ENCODE data around the gene GLT6D1. TPM values are rescaled to one million over a fixed set of nuclear protein-coding genes. Genes with fewer than 3 reads are reported as not detected.

Gene GLT6D1
- polyA plus RNA-seq, 6 donors from 2014 or later = not detected

GRCh38 chr9:135605238-135605781, 34.0 kb downstream of the GLT6D1 start:
- DNase-seq (no peak), ATAC-seq (ENCODE audit: low read depth in 2 of 2) (no peak)
- Mint-ChIP-seq H3K36me3 (no peaks in the 10 kb centered on the region), H3K4me3 (no peak overlapping the region), H3K27ac (no peak overlapping the region), H3K27me3 (peaks cover 0 to 20% (median 14%) of the 10 kb centered on the region in 3 donors), H3K4me1 (peaks cover 0 to 5% (median 0%) of the 10 kb centered on the region in 3 donors), H3K9me3 (peaks cover 0 to 4% (median 0%) of the 10 kb centered on the region in 7 donors)

DNA sequence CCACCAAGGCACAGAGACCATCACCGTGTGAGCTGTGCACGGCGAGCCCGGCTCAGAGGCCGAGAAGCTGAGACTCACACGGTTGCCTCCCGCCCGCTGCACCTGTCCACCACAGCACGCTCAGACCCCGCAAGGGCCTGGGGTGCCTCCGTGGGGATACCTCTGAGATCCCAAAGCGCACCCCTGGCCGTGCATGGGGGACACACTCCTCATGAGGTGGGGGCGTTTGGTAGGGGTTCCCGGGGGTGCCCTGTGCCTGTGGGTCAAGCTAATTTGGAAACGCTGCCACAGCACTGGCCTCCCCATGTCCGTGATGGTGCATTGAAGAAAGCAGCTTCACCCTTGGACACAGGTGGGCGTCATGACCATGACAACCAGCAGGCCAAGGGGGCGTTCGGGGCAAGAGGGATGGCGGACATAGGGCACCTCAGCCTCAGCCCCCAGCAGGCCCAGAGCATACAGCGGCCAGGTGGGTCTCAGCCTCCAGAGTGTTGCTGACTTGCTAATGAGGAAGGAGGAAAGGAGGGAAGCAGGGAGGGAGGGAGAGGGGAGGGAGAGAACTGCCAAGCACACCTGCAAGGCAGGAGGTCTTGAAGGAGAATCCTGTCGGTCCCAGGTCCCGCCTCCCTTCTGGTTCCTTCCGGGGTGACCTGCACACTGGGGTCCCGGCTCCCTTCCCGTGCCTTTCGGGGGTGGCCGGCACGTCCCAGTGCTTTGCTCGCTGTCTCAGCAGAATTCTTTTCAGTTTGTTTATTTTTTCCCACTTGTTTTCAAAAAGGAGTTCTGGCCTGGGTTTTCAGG, 34.7 kb downstream of the GLT6D1 start:
- Mint-ChIP-seq H3K27me3 (peaks cover under 1 to 19% (median 8%) of the 10 kb centered on the region in 3 donors), H3K4me1 (peaks cover 0 to 5% (median 0%) of the 10 kb centered on the region in 3 donors), H3K9me3 (peaks cover 0 to 2% (median 0%) of the 10 kb centered on the region in 7 donors), H3K36me3 (no peaks in the 10 kb centered on the region), H3K27ac (no peak overlapping the region), H3K4me3 (peak overlapping the region in 1 of 8 donors; percentile 12)
- no peak for ATAC-seq (ENCODE audit: low read depth in 2 of 2)
- DNase-seq = no peak

GRCh38 chr9:135602789-135603481, 36.4 kb downstream of the GLT6D1 start:
- peaks cover 0 to 5% (median 0%) of the 10 kb centered on the region in 3 donors for H3K4me1 Mint-ChIP-seq
- peaks cover 4 to 31% (median 19%) of the 10 kb centered on the region in 3 donors for H3K27me3 Mint-ChIP-seq
- peaks cover 0 to 2% (median 0%) of the 10 kb centered on the region in 7 donors for H3K9me3 Mint-ChIP-seq
- no peaks in the 10 kb centered on the region for H3K36me3 Mint-ChIP-seq
- H3K4me3 Mint-ChIP-seq = no peak overlapping the region
- H3K27ac Mint-ChIP-seq = no peak overlapping the region
- DNase-seq (peak; percentile 23), ATAC-seq (ENCODE audit: low read depth in 2 of 2) (peak in 1 of 2 donors; percentile 27)

DNA sequence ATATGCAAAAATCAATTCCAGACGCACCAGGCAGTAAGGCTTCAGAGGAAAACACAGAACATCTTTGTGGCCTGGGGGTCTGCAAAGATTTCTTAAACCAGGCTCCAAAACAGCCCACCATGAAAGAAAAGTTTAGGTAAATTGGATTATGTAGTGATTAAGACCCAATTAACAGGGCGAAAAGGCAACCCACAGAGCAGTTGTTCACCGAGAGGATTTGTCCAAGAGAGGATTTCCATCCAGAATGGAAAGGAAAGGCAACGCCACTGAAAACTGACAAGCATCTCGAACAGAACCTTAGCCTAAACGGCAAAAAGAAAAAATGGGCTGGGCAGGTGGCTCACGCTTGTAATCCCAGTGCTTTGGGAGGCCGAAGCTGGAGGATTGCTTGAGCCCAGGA, 37.4 kb downstream of the GLT6D1 start:
- Mint-ChIP-seq H3K9me3 (peaks cover 0 to 2% (median 0%) of the 10 kb centered on the region in 7 donors), H3K27me3 (peaks cover 6 to 33% (median 24%) of the 10 kb centered on the region in 3 donors), H3K4me3 (no peak overlapping the region), H3K36me3 (no peaks in the 10 kb centered on the region), H3K4me1 (peaks cover 0 to 5% (median 0%) of the 10 kb centered on the region in 3 donors), H3K27ac (no peak overlapping the region)
- ATAC-seq (ENCODE audit: low read depth in 2 of 2) (no peak), DNase-seq (no peak)

DNA sequence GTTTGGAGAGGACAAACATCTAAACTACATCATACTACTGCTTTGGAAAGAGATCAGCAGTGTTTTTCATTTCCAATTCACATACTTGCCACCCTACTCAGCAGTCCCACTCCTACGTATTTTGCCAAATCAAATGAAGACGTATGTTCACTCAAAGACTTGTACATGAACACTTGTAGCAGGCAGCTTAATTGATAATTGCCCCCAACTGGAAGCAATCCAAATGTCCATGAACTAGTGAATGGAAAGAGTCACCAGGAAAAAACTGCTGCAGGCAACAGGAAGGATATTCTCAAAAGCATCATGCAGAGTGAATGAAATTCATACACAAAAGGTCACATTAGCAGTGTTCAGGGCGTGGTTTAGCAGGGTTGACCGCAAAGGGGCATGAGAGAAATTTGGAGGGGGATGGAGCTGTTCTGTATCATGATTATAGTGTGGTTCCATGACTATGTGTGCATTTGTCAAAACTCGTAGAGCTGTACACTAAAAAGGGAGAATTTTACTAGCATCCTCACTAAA, 39.0 kb downstream of the GLT6D1 start:
- DNase-seq (no peak), ATAC-seq (ENCODE audit: low read depth in 2 of 2) (no peak)
- Mint-ChIP-seq H3K27me3 (peaks cover 12 to 43% (median 36%) of the 10 kb centered on the region in 3 donors), H3K4me1 (peaks cover 0 to 5% (median 0%) of the 10 kb centered on the region in 3 donors), H3K36me3 (no peaks in the 10 kb centered on the region), H3K9me3 (peaks cover 0 to 10% (median 4%) of the 10 kb centered on the region in 7 donors), H3K4me3 (no peak overlapping the region), H3K27ac (peak overlapping the region in 1 of 6 donors; percentile 5)

DNA sequence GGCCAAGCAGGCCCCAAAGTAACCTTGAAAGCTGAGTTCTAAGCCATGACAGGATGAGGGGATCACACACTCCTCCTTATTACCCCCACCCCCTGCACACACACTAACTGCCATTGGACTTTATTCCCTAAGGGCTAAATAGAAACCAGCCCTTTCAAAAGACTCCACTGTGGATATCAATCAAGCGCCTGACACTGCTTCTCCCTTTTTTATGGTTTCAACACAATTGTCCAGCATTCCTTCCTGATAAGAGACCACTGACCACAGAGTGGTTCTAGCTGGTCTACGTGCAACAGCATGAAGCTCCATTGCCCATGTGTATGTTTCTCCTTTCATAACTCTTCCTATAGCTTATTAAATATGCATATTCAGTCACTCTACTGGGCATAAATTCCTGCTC, 43.1 kb downstream of the GLT6D1 start:
- Mint-ChIP-seq H3K27ac (no peak overlapping the region), H3K4me1 (no peaks in the 10 kb centered on the region), H3K4me3 (no peak overlapping the region), H3K36me3 (peaks cover 0 to 5% of the 10 kb centered on the region in 2 donors), H3K9me3 (peaks cover 0 to 22% (median 6%) of the 10 kb centered on the region in 7 donors), H3K27me3 (peaks cover 27 to 38% (median 29%) of the 10 kb centered on the region in 3 donors)
- ATAC-seq (ENCODE audit: low read depth in 2 of 2) (no peak), DNase-seq (no peak)

GRCh38 chr9:135592625-135593024, 46.7 kb downstream of the GLT6D1 start:
- no peak for ATAC-seq (ENCODE audit: low read depth in 2 of 2)
- no peak for DNase-seq
- peaks cover 0 to 3% (median 0%) of the 10 kb centered on the region in 3 donors for H3K4me1 Mint-ChIP-seq
- no peak overlapping the region for H3K27ac Mint-ChIP-seq
- peaks cover 0 to 22% (median 6%) of the 10 kb centered on the region in 7 donors for H3K9me3 Mint-ChIP-seq
- no peak overlapping the region for H3K4me3 Mint-ChIP-seq
- peaks cover 23 to 25% (median 25%) of the 10 kb centered on the region in 3 donors for H3K27me3 Mint-ChIP-seq
- H3K36me3 Mint-ChIP-seq = peaks cover 0 to 5% of the 10 kb centered on the region in 2 donors

DNA sequence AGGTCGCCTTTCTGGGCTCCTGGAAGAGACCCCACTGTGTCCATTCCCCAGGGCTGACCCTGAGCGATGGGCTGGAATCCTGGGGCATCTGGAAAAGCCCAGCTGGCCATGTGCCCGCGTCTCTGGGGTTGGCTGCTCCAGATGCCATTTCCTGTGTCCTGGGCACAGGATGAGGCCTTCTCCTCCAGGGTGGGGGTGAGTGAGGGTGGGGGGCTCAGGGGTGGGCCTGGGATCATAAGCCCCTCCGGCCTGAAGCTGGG, 47.1 kb downstream of the GLT6D1 start:
- Mint-ChIP-seq H3K4me3 (no peak overlapping the region), H3K27me3 (peaks cover 23 to 25% (median 25%) of the 10 kb centered on the region in 3 donors), H3K27ac (no peak overlapping the region), H3K9me3 (peaks cover 0 to 22% (median 6%) of the 10 kb centered on the region in 7 donors), H3K4me1 (peaks cover 0 to 3% (median 0%) of the 10 kb centered on the region in 3 donors), H3K36me3 (peaks cover 0 to 5% of the 10 kb centered on the region in 2 donors)
- ATAC-seq (ENCODE audit: low read depth in 2 of 2) = no peak
- no peak for DNase-seq

- Mint-ChIP-seq H3K36me3 (peaks cover 0 to 5% of the 10 kb centered on the region in 2 donors), H3K9me3 (peaks cover 0 to 22% (median 6%) of the 10 kb centered on the region in 7 donors), H3K4me3 (no peak overlapping the region), H3K27me3 (peaks cover 19 to 25% (median 24%) of the 10 kb centered on the region in 3 donors), H3K27ac (no peak overlapping the region), H3K4me1 (peaks cover 0 to 3% (median 0%) of the 10 kb centered on the region in 3 donors)
- ATAC-seq (ENCODE audit: low read depth in 2 of 2) (no peak), DNase-seq (no peak)
Observed at GRCh38 chr9:135591506-135592330, 47.6 kb downstream of the GLT6D1 start.

DNA sequence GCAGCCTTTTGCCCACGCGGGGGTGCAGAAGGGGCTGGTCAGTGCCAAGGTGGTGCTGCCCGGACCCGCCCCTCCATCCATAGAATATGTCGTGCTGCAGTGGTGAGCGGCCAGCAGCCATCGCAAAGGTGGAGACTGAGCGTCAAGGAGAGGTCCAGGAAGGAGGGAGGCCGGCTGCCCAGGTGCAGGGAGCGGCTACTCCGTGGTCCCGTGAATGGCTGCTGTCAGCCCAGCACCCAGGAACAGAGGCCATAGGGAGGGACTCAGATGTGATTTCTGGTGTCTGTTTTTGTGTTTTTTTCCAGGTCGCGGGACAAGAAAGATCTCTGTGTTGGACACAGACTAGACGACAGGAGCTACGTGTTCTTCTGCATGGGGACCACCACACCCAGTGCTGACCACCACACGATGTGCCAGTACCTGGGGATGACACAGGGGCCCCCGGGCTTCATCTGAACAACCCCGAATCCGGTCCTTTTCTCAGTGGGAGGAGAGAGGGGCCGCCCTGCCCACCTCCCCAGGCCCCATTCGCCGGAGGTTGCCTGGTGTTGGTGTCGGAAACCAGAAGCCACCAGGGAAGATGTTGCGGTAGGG, 48.8 kb downstream of the GLT6D1 start:
- H3K27me3 Mint-ChIP-seq = peaks cover 16 to 20% (median 18%) of the 10 kb centered on the region in 3 donors
- peaks cover 0 to 5% of the 10 kb centered on the region in 2 donors for H3K36me3 Mint-ChIP-seq
- DNase-seq (no peak), ATAC-seq (ENCODE audit: low read depth in 2 of 2) (no peak)
- peaks cover 0 to 3% (median 0%) of the 10 kb centered on the region in 3 donors for H3K4me1 Mint-ChIP-seq
- peaks cover 0 to 19% (median 5%) of the 10 kb centered on the region in 7 donors for H3K9me3 Mint-ChIP-seq
- H3K4me3 Mint-ChIP-seq = no peak overlapping the region
- H3K27ac Mint-ChIP-seq = no peak overlapping the region

DNA sequence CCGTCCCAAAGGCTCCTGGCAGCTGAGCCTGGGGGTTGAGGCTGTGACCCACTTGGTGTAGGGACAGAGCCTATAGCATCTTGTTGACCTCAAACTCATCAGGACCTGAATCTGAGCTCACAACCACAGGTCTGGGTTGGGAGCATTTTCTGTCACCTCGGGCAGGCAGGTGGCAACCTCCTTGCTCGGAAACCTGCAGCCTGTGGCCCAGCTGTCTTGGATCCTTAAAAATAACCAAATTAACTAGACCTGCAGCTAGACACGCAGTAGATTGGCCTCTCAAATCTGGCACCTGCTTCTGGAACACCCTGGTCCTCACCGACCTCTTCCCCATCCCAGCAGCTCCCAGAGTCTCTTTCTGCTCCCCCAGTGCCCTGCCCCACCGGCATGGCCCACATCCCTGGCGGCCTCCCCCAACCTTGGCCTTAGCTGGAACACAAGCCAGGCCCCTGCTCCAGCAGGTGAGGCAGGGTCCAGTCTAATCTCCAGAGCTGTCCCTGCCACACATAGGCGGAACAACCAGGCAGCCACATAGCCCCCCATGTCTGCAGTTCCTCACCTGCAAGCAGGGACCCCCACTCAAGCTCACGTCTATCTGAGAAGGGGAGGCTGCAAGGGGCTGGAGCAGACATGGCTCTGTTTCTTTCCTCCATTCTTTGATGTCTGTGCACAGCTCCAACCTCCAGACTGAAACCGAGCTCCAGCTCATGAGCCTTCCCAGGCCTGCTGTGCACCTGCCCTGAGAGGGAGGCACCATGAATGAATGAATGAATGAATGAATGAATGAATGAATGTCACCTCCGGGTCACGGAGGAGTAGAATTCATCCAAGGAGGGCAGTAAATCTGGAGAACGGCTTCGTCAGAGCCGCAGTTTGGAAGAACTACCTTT, 49.5 kb downstream of the GLT6D1 start:
- H3K27ac Mint-ChIP-seq = no peak overlapping the region
- ATAC-seq (ENCODE audit: low read depth in 2 of 2) (no peak), DNase-seq (no peak)
- peaks cover 11 to 20% (median 18%) of the 10 kb centered on the region in 3 donors for H3K27me3 Mint-ChIP-seq
- no peak overlapping the region for H3K4me3 Mint-ChIP-seq
- H3K9me3 Mint-ChIP-seq = peaks cover 0 to 12% (median 4%) of the 10 kb centered on the region in 7 donors
- peaks cover 0 to 3% (median 0%) of the 10 kb centered on the region in 3 donors for H3K4me1 Mint-ChIP-seq
- peaks cover 0 to 2% of the 10 kb centered on the region in 2 donors for H3K36me3 Mint-ChIP-seq

Measured in naive B cell (primary cell).